ENCODE results near the gene CHMP4B.
A peak's percentile ranks its signal among the peaks of the same experiment; 100 is the strongest.

CHMP4B gene

GRCh38 chr20:33810885-33811775 is at the start of gene CHMP4B:
TSS of gene CHMP4B (plus strand) at chr20:33811348. CDS start at chr20:33811469, 121 bp downstream.
- peak; percentile 90 for DNase-seq

DNA sequence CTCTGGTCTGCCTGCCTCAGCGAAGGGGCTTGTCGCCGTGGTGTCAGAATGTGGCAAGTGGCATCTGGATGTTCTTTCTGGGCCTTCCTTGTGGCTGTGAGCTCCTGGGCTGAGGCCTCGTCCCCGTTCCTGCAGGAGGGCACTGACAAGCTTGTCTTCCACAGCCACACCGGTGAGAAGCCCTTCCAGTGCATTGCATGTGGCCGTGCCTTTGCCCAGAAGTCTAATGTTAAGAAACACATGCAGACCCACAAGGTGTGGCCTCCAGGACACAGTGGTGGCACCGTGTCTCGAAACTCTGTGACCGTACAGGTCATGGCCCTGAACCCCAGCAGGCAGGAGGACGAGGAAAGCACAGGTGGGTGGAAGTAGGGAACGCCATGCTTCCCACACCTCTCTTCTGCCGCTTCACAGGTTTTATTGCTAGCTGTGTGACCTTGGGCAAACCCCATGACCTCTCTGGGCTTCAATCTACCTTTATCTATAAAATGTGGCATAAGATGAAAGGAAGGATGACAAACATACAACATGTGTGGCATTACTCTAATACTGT is 49.4 kb upstream of the CHMP4B start:
- DNase-seq = no peak

DNA sequence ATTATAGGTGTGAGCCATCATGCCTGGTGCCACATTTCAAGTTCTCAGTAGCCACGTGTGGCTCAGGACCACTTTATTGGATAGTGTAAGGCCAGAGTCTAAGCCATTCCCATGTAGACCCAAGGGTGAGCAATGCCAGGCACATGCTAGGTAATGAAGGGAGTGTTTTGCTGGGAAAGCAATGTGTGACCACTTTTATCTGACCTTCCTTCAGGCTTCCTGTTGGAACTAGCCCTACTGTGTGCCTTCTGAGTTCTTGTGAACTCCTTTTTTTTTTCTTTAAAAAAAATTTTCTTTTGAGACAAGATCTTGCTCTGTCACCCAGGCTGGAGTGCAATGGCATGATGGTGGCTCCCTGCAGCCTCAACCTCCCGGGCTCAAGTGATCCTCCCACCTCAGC is 46.0 kb upstream of the CHMP4B start:
- DNase-seq = no peak

GRCh38 chr20:33765592-33765991 is 45.6 kb upstream of the CHMP4B start:
- no peak for DNase-seq

DNA sequence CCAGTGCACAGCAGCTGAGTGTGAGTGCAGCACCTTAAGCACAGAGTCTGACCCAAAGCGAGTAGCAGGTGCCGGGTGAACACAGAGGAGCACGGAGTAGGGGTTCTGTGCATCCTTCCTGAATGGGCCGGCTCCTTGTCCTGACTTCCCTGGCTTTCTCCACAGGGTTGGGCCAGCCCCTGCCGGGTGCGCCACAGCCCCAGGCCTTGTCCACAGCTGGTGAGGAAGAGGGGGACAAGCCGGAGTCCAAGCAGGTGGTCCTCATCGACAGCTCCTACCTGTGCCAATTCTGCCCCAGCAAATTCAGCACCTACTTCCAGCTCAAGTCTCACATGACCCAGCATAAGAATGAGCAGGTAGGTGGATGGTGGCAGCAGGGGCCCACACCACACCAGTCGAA is 44.5 kb upstream of the CHMP4B start:
- DNase-seq = no peak

- no peak for DNase-seq
These were observed 43.4 kb upstream of the CHMP4B start for GRCh38 chr20:33767777-33768138.

- no peak for DNase-seq
These were observed 42.1 kb upstream of the CHMP4B start for GRCh38 chr20:33769043-33769442.

DNA sequence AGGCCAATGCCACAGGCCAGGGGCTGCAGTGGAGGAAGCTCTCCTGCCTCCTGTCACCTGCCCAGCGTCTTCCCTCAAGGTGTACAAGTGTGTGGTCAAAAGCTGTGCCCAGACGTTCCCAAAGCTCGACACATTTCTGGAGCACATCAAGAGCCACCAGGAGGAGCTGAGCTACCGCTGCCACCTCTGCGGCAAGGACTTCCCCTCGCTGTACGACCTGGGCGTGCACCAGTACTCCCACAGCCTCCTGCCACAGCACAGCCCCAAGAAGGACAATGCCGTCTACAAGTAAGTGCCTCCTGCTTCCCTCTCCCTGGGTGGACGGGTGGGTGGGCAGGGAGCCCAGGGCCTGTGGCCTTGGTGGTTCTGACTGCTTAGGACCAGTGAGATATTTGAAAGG is 41.1 kb upstream of the CHMP4B start:
- no peak for DNase-seq

GRCh38 chr20:33771938-33772337 is 39.2 kb upstream of the CHMP4B start:
- no peak for DNase-seq

DNA sequence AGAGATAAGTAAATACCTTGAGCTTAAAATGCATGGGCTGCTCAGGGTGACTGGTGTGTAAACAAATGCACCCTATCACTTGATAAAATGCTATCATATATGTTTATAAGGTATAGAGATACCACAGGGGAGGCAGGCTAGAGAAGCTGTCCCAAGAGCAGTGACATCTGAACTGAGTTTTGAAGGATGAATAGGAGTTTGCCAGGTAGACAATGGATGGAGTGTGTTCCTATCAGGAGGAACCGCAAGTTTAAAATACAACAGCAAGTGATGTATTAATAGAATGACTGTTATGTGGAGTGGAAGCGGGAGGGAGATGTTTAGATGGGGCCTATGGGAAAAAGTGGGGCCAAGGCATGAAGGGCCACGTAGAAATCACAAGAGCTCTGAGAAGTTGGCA is 38.7 kb upstream of the CHMP4B start:
- no peak for DNase-seq

DNA sequence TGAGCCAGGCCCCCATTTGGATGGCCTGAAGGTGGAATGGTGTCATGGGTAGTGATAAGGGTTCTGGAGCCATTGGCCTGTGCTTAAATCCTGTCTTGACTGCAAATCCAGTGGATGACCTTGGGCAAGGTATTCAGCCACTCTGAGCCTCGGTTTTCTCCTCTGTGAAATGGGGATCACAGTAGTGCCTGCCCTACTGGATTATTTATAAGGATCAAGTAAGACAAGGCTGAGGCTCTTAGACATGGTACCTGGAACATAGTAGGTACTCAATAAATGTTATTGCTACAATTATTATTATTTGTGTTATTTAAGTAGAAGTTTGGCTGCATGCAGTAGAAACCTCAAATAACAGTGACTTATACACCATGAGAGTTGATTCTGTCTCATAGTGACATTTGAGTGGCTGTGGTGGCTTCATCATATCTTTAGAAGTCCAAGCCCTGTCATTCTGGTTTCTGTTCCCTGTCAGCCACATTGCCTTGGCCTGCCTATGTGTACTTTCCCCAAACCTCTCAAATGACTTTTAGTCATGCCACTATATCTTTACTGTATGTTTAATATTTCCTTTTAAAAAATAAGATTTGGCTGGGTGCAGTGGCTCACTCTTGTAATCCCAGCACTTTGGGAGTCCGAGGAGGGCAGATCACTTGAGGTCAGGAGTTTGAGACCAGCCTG is 37.6 kb upstream of the CHMP4B start:
- no peak for DNase-seq

- no peak for DNase-seq
These were observed 33.3 kb upstream of the CHMP4B start for GRCh38 chr20:33777816-33778215.

GRCh38 chr20:33781133-33781532 is 30.0 kb upstream of the CHMP4B start:
- no peak for DNase-seq

DNA sequence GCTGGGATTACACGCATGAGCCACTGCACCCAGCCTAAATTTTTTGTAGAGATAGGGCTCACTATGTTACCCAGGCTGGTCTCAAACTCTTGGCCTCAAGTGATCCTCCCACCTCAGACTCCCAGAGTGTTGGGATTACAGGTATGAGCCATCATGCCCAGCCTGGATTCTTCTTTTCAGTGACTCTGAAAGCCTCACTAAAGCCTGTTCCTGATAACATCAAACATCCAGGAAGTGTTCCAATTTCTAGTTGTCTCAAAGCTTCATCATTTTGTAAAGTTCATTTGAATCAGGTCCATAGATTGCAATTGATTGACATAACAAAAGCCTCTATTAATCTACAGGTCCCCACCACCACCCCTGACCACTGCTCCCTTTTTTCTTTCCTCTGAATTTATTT is 29.2 kb upstream of the CHMP4B start:
- no peak for DNase-seq

- no peak for DNase-seq
These were observed 27.9 kb upstream of the CHMP4B start for GRCh38 chr20:33783256-33783655.

- no peak for DNase-seq
These were observed 27.3 kb upstream of the CHMP4B start for GRCh38 chr20:33783818-33784217.

DNA sequence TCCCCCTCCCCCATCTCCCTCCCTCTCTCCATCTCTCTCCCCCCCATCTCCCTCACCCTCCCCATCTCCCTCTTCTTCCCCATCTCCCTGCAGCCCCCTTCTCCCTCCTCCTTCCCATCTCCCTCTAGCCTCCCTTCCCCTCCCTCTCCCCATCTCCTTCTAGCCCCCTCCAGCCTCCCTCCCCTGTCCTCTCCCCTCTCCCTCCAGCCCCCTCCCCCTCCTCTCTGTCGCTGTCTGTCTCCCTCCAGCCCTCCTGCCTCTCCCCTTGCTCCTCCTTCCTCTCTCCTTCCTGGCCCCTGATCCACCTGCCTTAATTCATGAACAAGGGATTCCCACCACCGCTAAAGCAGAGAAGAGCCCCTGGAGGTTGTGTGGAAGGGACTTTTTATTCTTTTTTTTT is 26.9 kb upstream of the CHMP4B start:
- DNase-seq = no peak

GRCh38 chr20:33785503-33785902 is 25.6 kb upstream of the CHMP4B start:
- DNase-seq = no peak

GRCh38 chr20:33787253-33787891 is 23.8 kb upstream of the CHMP4B start:
- no peak for DNase-seq

- no peak for DNase-seq
These were observed 22.6 kb upstream of the CHMP4B start for GRCh38 chr20:33788351-33789049.

GRCh38 chr20:33789109-33789857 is 21.9 kb upstream of the CHMP4B start:
- DNase-seq = no peak

DNA sequence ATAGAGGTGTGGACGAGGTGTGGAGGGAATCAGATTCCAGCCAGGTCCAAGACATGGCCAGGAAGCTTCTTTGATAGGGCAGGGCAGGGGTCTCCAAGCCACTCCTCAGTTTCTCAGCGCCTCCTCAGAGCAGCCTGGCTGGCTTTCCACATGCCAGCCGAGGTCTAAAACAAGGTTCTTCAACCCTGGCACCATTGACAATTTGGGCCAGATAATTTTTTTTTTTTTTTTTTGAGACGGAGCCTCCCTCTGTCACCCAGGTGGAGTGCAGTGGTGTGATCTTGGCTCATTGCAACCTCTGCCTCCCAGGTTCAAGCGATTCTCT is 21.3 kb upstream of the CHMP4B start:
- DNase-seq = no peak

Measured in SHP77 treated with DMSO at 0.1 percent for 48 hours (cell line).